Measurements from ENCODE around the gene ARL17B.
"Not testable (repeated sequence)": the region's sequence is repeated elsewhere in the genome, so short reads cannot be mapped to it uniquely, and the experiment has no call there.

- TF ChIP-seq CTCF, POLR2A (IDR thresholded peaks at IDR 0.05): not testable (repeated sequence)
These were observed 117.6 kb downstream of the ARL17B start for GRCh38 chr17:46243928-46244327.

All from right lobe of liver (tissue), 4 donors.